Nephron (organoid): ENCODE data around the gene CIZ1.

ENCODE experiments used
- H3K27ac Mint-ChIP-seq, 3 experiments: 2 replicates each; pipeline ENCODE4 v1.8.0; 2020; ENCODE audit warnings: mixed read lengths in 3 of 3, mild to moderate bottlenecking in 2 of 3, moderate library complexity in 1 of 3
- H3K27me3 Mint-ChIP-seq: 2 replicates; pipeline ENCODE4 v1.8.0; 2021; ENCODE audit warnings: low read depth, mild to moderate bottlenecking, moderate library complexity, mixed read lengths
- H3K36me3 Mint-ChIP-seq: 2 replicates; pipeline ENCODE4 v1.8.0; 2020; ENCODE audit warnings: low read depth, mixed read lengths
- H3K4me1 Mint-ChIP-seq: 2 replicates; pipeline ENCODE4 v1.8.0; 2020; ENCODE audit warnings: mixed read lengths
- H3K4me3 Mint-ChIP-seq, 3 experiments: 2 replicates each; pipeline ENCODE4 v1.8.0; 2020; ENCODE audit warnings: mild to moderate bottlenecking in 3 of 3, mixed read lengths in 3 of 3, moderate library complexity in 2 of 3
- H3K9me3 Mint-ChIP-seq: 2 replicates; pipeline ENCODE4 v1.8.0; 2020; ENCODE audit warnings: mixed read lengths
- CTCF ChIP-seq, 3 experiments: fragments of 200-600 bp; sonication (generic); IDR thresholded peaks; one replicate each; pipeline ENCODE4 v1.5.0; 2021; ENCODE audit warnings: antibody characterized with exemption in 3 of 3; ENCODE audit not compliant: unreplicated experiment in 3 of 3

CIZ1 gene

DNA sequence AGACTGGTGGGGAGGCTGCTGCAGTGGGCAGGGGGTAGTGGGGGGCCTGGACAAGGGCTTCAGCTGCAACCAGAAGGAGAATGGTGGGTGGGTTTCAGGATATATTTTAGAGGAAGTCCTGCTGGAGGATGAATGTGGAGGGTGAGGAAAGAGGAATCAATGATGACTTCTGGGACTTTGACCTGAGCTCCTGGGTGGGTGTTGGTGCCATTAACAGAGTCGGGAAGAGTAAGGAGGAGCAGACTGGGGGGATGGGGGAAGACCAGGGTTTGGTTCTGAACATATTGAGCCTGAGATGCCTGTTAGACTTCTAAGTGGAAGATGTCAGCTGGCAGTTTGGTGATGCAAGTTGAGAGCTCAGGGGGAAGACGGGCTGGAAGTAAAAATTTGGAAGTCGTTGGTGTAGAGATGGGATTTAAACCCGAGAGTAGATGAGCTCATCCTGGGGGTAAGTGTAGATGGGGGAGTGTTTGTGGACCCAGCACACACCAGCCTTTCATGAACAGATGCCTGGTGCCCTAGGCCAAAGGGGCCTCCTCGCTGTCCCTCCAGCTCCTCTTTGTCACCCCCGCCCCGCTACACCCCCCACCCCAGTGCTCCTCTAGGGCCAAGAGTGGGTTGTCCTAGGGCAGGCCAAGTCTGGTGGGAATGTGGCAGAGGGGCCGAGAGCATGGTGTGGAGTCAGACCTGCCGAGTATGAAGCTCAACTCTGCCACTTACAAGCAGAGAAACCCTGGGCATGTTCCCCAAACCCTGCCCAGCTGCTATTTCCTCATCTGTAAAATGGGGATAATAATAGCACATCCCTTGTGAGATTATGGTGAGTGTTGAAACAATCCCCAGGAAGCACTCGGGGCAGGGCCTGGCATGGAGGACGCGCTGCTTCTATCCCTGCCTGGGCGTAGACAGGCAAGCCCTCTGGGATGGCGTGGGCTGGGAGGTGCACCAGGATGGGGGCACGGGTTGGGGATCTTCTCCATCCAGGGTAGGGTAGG is 15.8 kb upstream of the CIZ1 start:
- Mint-ChIP-seq H3K4me3 (peak overlapping the region; percentile 8 to 29 (median 28)), H3K27me3 (peaks cover 3% of the 10 kb centered on the region), H3K36me3 (peaks cover 4% of the 10 kb centered on the region), H3K4me1 (peaks cover 48% of the 10 kb centered on the region), H3K9me3 (no peaks in the 10 kb centered on the region), H3K27ac (peak overlapping the region; percentile 70 to 74 (median 72))
- no peak for TF ChIP-seq CTCF (IDR thresholded peaks at IDR 0.05; ENCODE audit: unreplicated experiment in 3 of 3)

DNA sequence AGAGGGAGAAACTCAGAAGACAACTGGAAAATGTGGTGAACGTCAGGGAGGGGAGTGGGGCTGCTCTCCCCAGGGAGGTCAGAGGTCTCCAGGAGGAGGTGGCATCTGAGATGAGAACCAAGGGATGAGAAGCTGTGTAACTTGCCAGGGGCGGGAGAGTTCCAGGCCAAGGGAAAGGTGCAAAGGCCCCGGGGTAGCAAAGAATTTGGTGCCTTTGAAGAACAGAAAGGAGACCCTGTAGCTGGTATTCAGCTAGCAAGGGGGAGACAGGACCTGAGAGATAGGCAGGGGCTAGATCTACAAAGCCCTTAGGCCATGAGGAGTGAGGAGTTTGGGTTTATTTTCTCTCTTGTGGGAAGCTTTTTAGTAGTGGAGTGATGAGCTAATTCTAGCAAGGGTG is 15.1 kb upstream of the CIZ1 start:
- Mint-ChIP-seq H3K4me3 (peak overlapping the region; percentile 8 to 58 (median 39)), H3K36me3 (peaks cover 4% of the 10 kb centered on the region), H3K9me3 (no peaks in the 10 kb centered on the region), H3K27me3 (peaks cover 3% of the 10 kb centered on the region), H3K4me1 (peaks cover 41% of the 10 kb centered on the region), H3K27ac (peak overlapping the region; percentile 70 to 74 (median 72))
- no peak for TF ChIP-seq CTCF (IDR thresholded peaks at IDR 0.05; ENCODE audit: unreplicated experiment in 3 of 3)

- TF ChIP-seq CTCF (IDR thresholded peaks at IDR 0.05; ENCODE audit: unreplicated experiment in 3 of 3) = no peak
- H3K9me3 Mint-ChIP-seq = no peaks in the 10 kb centered on the region
- H3K36me3 Mint-ChIP-seq = peaks cover 4% of the 10 kb centered on the region
- H3K4me1 Mint-ChIP-seq = peaks cover 31% of the 10 kb centered on the region
- peak overlapping the region; percentile 43 to 86 (median 84) for H3K4me3 Mint-ChIP-seq
- H3K27me3 Mint-ChIP-seq = peaks cover 3% of the 10 kb centered on the region
- H3K27ac Mint-ChIP-seq = no peak overlapping the region
These were observed 14.0 kb upstream of the CIZ1 start for GRCh38 chr9:128205296-128205944.

GRCh38 chr9:128204858-128205257 is 13.5 kb upstream of the CIZ1 start:
- H3K4me3 Mint-ChIP-seq = peak overlapping the region; percentile 84 to 87 (median 86)
- H3K36me3 Mint-ChIP-seq = peaks cover 4% of the 10 kb centered on the region
- TF ChIP-seq CTCF (IDR thresholded peaks at IDR 0.05; ENCODE audit: unreplicated experiment in 3 of 3) = no peak
- peaks cover 31% of the 10 kb centered on the region for H3K4me1 Mint-ChIP-seq
- no peaks in the 10 kb centered on the region for H3K9me3 Mint-ChIP-seq
- peaks cover 3% of the 10 kb centered on the region for H3K27me3 Mint-ChIP-seq
- H3K27ac Mint-ChIP-seq = peak overlapping the region in 2 of 3 experiments; percentile 77 to 83

GRCh38 chr9:128203707-128204551 is 12.6 kb upstream of the CIZ1 start:
- Mint-ChIP-seq H3K36me3 (peaks cover 4% of the 10 kb centered on the region), H3K4me1 (peaks cover 25% of the 10 kb centered on the region), H3K4me3 (peak overlapping the region; percentile 84 to 87 (median 86)), H3K9me3 (no peaks in the 10 kb centered on the region), H3K27ac (peak overlapping the region; percentile 77 to 87 (median 83)), H3K27me3 (peaks cover 3% of the 10 kb centered on the region)
- no peak for TF ChIP-seq CTCF (IDR thresholded peaks at IDR 0.05; ENCODE audit: unreplicated experiment in 3 of 3)
